ENCODE data around the gene MAST4. TPM values are rescaled to one million over a fixed set of nuclear protein-coding genes. Genes with fewer than 3 reads are reported as not detected.

The MAST4 gene
- total RNA-seq, 1 donor from 2014 or later: 19.0 TPM

DNA sequence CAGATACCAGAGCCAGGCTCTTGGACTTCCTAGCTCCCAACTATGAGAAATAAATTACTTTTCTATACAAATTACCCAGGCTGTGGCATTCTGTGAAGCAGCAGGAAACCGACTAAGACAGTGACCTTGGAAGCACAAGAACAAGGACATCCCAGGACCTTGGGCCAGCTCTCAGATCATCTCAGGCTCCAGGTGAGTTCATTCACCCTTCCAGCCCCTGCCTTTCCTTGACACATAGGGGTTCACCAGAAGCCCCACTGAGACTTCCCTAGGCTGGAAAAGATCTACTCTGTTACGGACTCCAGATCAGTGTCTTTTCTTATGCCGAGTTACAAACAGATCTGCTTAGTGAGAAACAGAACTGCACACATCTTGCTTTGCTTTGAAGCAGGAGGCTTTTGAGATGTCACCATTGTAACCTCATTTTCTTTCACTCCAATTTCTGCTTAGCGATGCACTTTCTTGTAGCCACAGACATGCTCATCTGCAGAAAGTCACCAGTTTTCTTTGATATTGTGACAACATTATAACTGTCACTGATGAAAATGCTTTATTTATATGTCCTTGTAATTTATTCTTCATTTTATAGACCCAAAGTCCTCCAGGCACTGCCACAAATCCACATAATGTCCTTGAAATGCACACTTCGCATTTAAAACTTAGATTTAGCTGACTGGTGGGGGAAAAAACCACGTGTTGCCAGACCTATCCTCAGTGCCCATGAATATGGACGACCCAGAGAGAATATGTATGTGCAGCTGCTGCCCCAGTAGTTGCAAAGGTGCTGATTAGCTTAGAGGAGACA is 592.3 kb downstream of the MAST4 start:
- Mint-ChIP-seq H3K27me3 (ENCODE audit: insufficient read depth) (no peaks in the 10 kb centered on the region), H3K27ac (peak overlapping the region; percentile 83), H3K4me1 (ENCODE audit: low read depth) (peaks cover 63% of the 10 kb centered on the region), H3K4me3 (no peak overlapping the region), H3K9me3 (no peaks in the 10 kb centered on the region), H3K36me3 (ENCODE audit: low read depth) (peaks cover 9% of the 10 kb centered on the region)
- intact Hi-C loops (cut with micrococcal nuclease): loop anchor here (1.0 kb wide), 1 partner anchor 16 kb away; no protein-coding TSS in a partner anchor
- no peak for DNase-seq (ENCODE audit: low spot score)

DNA sequence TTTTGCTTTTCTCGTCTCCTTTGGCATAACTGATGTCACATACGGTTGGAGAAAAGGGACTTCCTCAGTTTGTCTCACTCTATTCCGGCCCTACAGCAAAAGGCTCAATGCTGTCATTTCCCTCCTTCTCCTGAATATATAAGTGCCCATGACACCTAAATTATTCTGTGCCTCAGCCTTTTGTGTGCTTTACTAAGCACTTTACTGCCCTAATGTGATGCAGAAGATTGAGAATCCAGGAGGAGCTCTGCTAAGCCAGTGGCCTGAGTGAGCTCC is 592.8 kb downstream of the MAST4 start:
- Mint-ChIP-seq H3K4me3 (no peak overlapping the region), H3K27ac (peak overlapping the region; percentile 83), H3K36me3 (ENCODE audit: low read depth) (peaks cover 9% of the 10 kb centered on the region), H3K4me1 (ENCODE audit: low read depth) (peaks cover 66% of the 10 kb centered on the region), H3K27me3 (ENCODE audit: insufficient read depth) (no peaks in the 10 kb centered on the region), H3K9me3 (no peaks in the 10 kb centered on the region)
- intact Hi-C loops (cut with micrococcal nuclease): no loop called here
- no peak for DNase-seq (ENCODE audit: low spot score)

DNA sequence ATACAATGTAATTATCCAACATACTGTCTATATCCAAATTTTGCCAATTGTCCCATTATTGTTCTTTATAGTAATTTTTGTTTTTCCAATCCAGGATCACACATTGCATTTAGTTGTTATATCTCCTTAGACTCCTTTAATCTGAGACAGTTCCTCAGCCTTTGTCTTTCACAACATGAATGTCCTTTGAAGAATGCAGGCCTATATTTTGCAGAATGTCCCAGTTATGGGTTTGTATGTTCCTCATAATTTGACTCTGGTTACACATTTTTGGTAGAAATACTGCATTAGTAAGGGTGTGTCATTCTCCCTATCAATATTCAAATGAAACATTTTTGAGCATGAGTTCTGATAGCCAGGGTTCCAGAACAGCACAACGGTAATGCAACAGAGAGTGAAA is 593.7 kb downstream of the MAST4 start:
- Mint-ChIP-seq H3K27ac (no peak overlapping the region), H3K36me3 (ENCODE audit: low read depth) (peaks cover 15% of the 10 kb centered on the region), H3K27me3 (ENCODE audit: insufficient read depth) (no peaks in the 10 kb centered on the region), H3K9me3 (no peaks in the 10 kb centered on the region), H3K4me3 (no peak overlapping the region), H3K4me1 (ENCODE audit: low read depth) (peaks cover 73% of the 10 kb centered on the region)
- no peak for DNase-seq (ENCODE audit: low spot score)
- intact Hi-C loops (cut with micrococcal nuclease): no loop called here

DNA sequence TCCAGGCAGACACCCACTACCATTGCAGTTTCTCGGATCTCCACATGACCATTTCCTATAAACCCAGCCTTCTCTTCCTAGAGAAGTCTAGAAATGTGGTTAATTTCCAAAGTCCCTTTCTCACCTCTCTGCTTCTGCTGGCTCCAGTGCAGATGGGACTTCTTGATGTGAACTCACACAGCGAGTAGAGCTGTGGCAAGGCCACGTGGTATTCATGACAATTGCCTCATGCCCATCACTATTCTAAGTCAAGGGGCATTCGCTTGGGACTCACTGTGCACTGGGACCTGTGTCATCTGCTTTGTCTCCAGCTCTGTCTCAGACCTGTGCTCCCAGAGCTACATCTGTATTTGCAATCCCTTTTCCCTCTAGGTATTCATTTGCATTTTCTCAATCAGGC is 594.2 kb downstream of the MAST4 start:
- intact Hi-C loops (cut with micrococcal nuclease): no loop called here
- no peak overlapping the region for H3K4me3 Mint-ChIP-seq
- no peaks in the 10 kb centered on the region for H3K9me3 Mint-ChIP-seq
- H3K4me1 Mint-ChIP-seq (ENCODE audit: low read depth): peaks cover 69% of the 10 kb centered on the region
- no peak for DNase-seq (ENCODE audit: low spot score)
- no peak overlapping the region for H3K27ac Mint-ChIP-seq
- no peaks in the 10 kb centered on the region for H3K27me3 Mint-ChIP-seq (ENCODE audit: insufficient read depth)
- H3K36me3 Mint-ChIP-seq (ENCODE audit: low read depth): peaks cover 15% of the 10 kb centered on the region

DNA sequence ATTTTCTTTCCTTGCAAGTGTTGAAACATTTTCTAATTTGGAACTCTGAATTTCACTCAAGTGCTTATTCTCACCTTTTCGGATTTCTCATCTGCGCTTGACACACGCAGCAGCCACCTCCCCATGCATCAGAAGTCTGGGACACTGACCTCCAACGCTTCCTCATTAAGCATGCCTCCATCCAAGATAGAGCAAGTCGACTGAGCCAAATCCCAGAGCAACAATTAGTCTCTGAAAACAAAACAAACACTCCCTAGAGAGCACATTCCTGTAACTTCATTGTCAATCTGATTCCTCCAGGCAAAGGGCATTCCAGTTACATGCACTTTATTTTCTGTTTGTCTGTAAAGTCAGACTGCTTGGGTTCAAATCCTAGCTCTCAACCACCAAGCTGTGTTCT is 594.7 kb downstream of the MAST4 start:
- intact Hi-C loops (cut with micrococcal nuclease): no loop called here
- H3K27ac Mint-ChIP-seq: no peak overlapping the region
- peaks cover 73% of the 10 kb centered on the region for H3K4me1 Mint-ChIP-seq (ENCODE audit: low read depth)
- H3K36me3 Mint-ChIP-seq (ENCODE audit: low read depth): peaks cover 15% of the 10 kb centered on the region
- H3K27me3 Mint-ChIP-seq (ENCODE audit: insufficient read depth): no peaks in the 10 kb centered on the region
- no peaks in the 10 kb centered on the region for H3K9me3 Mint-ChIP-seq
- DNase-seq (ENCODE audit: low spot score): no peak
- no peak overlapping the region for H3K4me3 Mint-ChIP-seq

DNA sequence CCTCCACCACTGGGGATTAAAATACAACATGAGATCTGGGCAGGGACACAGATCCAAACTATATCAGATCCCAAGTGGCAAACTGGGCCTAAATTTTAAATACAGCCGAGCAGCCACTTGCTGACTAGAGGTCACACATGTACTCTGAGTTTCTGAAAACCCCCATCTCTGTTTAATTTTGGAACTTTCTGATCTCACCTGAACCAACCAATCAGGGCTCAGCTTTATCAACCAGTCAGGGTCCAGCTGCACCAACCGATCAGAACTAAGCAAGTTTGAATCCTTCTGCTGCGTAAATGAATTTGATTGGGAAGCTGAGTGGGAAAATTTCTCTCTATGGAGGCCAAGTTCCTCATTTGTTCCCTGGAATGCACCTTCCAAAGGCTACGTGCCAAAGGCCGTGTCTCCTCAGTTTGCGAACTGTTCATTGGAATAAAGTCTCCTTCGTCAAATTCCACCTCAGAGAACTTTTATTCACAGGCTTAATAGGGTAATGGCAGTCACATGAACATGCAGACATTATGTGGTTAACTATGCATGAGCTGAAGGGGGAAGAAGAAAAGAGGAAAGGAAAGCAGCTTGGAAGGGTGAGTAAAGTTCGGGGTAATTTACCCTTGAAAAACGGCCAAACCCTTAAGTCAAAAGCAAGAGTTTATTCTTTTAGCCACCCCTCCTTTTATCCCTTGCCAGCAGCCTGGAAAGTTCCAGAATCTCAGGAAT is 596.7 kb downstream of the MAST4 start:
- intact Hi-C loops (cut with micrococcal nuclease): no loop called here
- Mint-ChIP-seq H3K4me3 (no peak overlapping the region), H3K36me3 (ENCODE audit: low read depth) (peaks cover 11% of the 10 kb centered on the region), H3K27me3 (ENCODE audit: insufficient read depth) (no peaks in the 10 kb centered on the region), H3K9me3 (peaks cover 2% of the 10 kb centered on the region), H3K4me1 (ENCODE audit: low read depth) (peaks cover 71% of the 10 kb centered on the region), H3K27ac (no peak overlapping the region)
- no peak for DNase-seq (ENCODE audit: low spot score)

DNA sequence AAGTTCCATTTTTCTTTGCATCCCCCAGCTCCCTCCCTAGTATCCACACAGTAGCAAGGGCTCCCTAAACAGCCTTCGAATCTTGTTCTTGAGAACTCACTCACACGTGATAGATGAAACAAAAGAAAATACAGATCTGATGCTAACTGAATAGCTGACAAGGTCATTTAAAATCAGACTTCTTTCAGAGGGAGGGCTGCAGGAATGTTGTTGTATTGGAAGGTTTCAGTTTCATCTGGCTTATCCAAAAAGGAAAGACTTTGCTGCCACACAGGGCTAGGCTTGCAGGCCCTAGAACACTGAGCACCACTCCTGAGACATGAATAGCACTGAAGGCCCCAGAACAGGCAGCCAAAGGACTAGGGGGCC is 597.2 kb downstream of the MAST4 start:
- H3K27ac Mint-ChIP-seq: no peak overlapping the region
- H3K36me3 Mint-ChIP-seq (ENCODE audit: low read depth): peaks cover 11% of the 10 kb centered on the region
- H3K27me3 Mint-ChIP-seq (ENCODE audit: insufficient read depth): no peaks in the 10 kb centered on the region
- DNase-seq (ENCODE audit: low spot score): no peak
- H3K4me3 Mint-ChIP-seq: no peak overlapping the region
- H3K4me1 Mint-ChIP-seq (ENCODE audit: low read depth): peaks cover 71% of the 10 kb centered on the region
- intact Hi-C loops (cut with micrococcal nuclease): no loop called here
- H3K9me3 Mint-ChIP-seq: peaks cover 4% of the 10 kb centered on the region

DNA sequence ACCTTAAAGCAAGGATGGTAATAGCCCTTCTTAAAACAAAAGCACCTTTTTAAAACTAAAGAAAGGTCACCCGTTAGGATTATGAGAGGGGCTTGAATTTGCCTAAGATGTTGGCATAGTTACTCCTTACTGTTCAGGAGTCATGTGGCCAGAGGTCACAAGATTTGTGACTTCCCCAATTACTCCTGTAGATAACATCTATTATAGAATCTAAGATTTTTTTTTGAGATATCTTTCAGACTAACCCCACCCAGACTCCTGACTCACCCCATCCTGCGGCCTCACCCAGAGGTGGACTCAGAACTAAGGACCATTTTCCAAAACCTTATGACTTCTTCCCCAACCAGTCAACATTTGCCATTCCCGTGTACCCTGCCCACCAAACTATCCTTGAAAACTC is 598.0 kb downstream of the MAST4 start:
- H3K4me3 Mint-ChIP-seq: no peak overlapping the region
- no peak overlapping the region for H3K27ac Mint-ChIP-seq
- intact Hi-C loops (cut with micrococcal nuclease): no loop called here

DNA sequence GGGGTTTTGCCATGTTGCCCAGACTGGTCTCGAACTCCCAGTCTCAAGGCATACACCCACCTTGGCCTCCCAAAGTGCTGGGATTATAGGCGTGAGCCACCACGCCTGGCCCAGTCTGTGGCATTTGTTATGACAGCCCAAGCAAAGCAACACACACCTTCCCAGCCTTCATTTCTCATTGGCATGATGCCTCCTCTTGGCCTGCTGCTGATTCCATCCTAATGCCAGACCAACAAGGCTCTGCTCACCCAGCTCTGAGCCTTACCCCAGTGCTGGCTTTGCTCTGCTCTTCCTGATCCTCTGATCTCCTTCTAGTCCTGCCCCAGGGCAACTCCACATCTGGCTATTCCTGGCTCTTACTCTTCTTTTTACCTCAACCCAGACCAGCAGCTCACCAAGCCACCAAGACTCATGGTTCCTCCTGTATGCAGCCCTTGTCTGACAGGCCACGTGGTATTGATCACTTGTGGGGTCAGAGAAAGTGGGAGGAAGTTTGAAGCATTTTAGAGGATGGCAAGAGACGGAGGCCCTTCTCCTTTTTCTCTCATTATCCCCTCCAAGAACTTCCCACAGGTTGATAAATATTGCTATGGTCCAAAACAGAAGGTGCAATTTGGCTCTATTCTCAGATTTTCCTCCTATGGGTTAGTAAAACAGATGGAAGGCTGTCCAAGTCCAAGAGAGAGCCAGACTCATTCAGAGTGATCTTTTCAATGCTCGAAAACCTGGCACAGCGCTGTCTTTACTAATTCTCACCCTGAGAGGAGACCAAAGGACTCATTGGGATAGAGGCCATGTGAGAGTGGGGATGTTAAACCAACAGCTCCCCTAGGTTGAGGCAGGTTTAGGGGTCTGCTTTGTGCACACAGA is 599.4 kb downstream of the MAST4 start:
- intact Hi-C loops (cut with micrococcal nuclease): no loop called here
- H3K27me3 Mint-ChIP-seq (ENCODE audit: insufficient read depth): no peaks in the 10 kb centered on the region
- H3K4me1 Mint-ChIP-seq (ENCODE audit: low read depth): peaks cover 72% of the 10 kb centered on the region
- peak overlapping the region; percentile 5 for H3K4me3 Mint-ChIP-seq
- no peak for DNase-seq (ENCODE audit: low spot score)
- H3K36me3 Mint-ChIP-seq (ENCODE audit: low read depth): peaks cover 14% of the 10 kb centered on the region
- peaks cover 8% of the 10 kb centered on the region for H3K9me3 Mint-ChIP-seq
- no peak overlapping the region for H3K27ac Mint-ChIP-seq

More for the DNA sequence above, 598.0 kb downstream of the MAST4 start:
- peaks cover 4% of the 10 kb centered on the region for H3K9me3 Mint-ChIP-seq
- peaks cover 71% of the 10 kb centered on the region for H3K4me1 Mint-ChIP-seq (ENCODE audit: low read depth)
- no peaks in the 10 kb centered on the region for H3K27me3 Mint-ChIP-seq (ENCODE audit: insufficient read depth)
- H3K36me3 Mint-ChIP-seq (ENCODE audit: low read depth): peaks cover 13% of the 10 kb centered on the region
- no peak for DNase-seq (ENCODE audit: low spot score)

DNA sequence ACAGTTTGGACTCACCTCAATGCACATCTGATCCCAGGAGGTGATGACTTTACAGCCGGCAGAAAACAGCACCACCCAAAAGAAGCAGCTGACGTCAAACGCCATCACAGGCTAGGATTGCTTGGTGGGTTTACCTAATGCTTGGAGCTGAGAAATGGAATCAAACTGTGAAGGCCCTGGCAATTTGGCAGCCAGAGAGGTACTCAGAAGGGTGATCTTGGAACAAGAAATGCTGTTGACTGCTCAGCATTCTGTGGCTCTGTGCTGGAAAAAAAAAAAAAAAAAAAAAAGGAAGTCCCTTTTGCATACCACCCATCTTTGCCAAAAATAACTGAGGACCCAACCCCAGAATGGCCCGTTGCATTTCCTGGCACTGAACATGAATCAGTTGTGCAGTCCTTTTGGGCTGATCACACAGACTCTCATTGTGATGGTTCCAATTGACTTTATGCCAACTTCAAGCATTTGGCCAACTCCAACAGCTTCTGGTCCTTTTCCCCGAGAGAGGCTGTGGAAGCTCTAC is 600.4 kb downstream of the MAST4 start, which contains the start of gene CD180:
Gene CD180 (minus strand): TSS at position 263 of the 523 bp plus-strand sequence. CDS start 158 bp downstream, at position 105.
- peaks cover 78% of the 10 kb centered on the region for H3K4me1 Mint-ChIP-seq (ENCODE audit: low read depth)
- DNase-seq (ENCODE audit: low spot score): no peak
- intact Hi-C loops (cut with micrococcal nuclease): loop anchor here (1.0 kb wide), 1 partner anchor 11 kb away; no protein-coding TSS in a partner anchor
- peak within 1 kb of the TSS; percentile 5 for H3K4me3 Mint-ChIP-seq
- peaks cover 16% of the 10 kb centered on the region for H3K9me3 Mint-ChIP-seq
- H3K36me3 Mint-ChIP-seq (ENCODE audit: low read depth): peaks cover 16% of the 10 kb centered on the region
- H3K27ac Mint-ChIP-seq: no peak within 1 kb of the TSS
- no peaks in the 10 kb centered on the region for H3K27me3 Mint-ChIP-seq (ENCODE audit: insufficient read depth)

DNA sequence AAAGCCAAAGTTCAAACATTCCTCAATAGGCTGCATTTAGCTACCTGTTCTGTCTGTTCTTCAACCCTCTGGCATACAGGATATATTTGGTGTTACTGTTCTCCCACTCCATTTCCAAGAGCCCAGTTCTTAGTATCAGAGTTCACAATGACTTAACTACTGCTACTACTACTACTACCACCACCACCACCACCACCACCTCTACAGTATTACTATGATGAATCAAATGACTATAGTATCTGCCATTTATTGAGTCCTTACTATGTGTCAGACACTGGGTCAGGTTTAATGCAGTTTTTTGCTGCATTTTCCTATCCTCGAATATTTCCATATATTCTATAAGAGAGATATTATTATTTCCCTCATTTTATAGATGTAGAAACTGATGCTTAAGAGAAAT is 601.3 kb downstream of the MAST4 start:
- peaks cover 88% of the 10 kb centered on the region for H3K4me1 Mint-ChIP-seq (ENCODE audit: low read depth)
- intact Hi-C loops (cut with micrococcal nuclease): loop anchor here (1.0 kb wide), 1 partner anchor 10 kb away; no protein-coding TSS in a partner anchor
- peaks cover 16% of the 10 kb centered on the region for H3K9me3 Mint-ChIP-seq
- no peaks in the 10 kb centered on the region for H3K27me3 Mint-ChIP-seq (ENCODE audit: insufficient read depth)
- no peak overlapping the region for H3K27ac Mint-ChIP-seq
- no peak overlapping the region for H3K4me3 Mint-ChIP-seq
- peaks cover 16% of the 10 kb centered on the region for H3K36me3 Mint-ChIP-seq (ENCODE audit: low read depth)
- DNase-seq (ENCODE audit: low spot score): no peak

DNA sequence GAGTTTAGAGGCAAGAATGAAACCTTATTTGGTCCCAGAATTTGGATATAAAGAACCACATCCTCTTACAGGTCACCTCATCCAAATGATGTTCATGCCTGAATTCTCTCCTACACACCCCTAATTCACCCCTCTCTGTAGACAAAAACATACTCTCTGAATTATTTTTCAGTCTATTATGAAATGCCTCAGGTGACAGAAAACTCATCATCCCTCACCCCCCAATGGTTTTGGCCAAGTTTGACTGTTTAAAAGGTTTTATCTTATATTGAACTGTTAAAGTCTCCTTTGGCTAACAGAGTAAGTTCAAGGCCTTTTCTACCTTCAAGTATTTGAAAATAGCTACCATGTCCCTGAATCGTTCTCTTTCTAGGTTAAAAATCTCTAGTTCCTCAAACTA is 602.7 kb downstream of the MAST4 start:
- Mint-ChIP-seq H3K4me3 (no peak overlapping the region), H3K9me3 (peaks cover 16% of the 10 kb centered on the region), H3K4me1 (ENCODE audit: low read depth) (peaks cover 92% of the 10 kb centered on the region), H3K27ac (no peak overlapping the region), H3K36me3 (ENCODE audit: low read depth) (peaks cover 16% of the 10 kb centered on the region), H3K27me3 (ENCODE audit: insufficient read depth) (no peaks in the 10 kb centered on the region)
- DNase-seq (ENCODE audit: low spot score): no peak
- intact Hi-C loops (cut with micrococcal nuclease): no loop called here
